ENCODE results near the gene PANX3.

PANX3 gene

GRCh38 chr11:124646148-124646547 lies 34.9 kb downstream of the PANX3 start:
- H3K4me2 ChIP-seq = no peak overlapping the region
- TF ChIP-seq CTCF (conservative IDR thresholded peaks at IDR 0.05; ENCODE audit: low read depth, low read length) = no peak

GRCh38 chr11:124648610-124649009 lies 37.4 kb downstream of the PANX3 start:
- Histone ChIP-seq H3K27me3 (ENCODE audit: insufficient read depth, low read depth) (no peaks in the 10 kb centered on the region), H3K4me2 (no peak overlapping the region), H2AFZ (ENCODE audit: low read depth) (no peak overlapping the region), H3K27ac (no peak overlapping the region), H3K4me3 (IDR thresholded peaks at IDR 0.05; ENCODE audit: insufficient read depth, low read depth, low read length) (no peak overlapping the region), H3K4me1 (ENCODE audit: low read depth, poor library complexity, severe bottlenecking) (peaks cover 4% of the 10 kb centered on the region), H3K79me2 (ENCODE audit: insufficient read depth, low read depth) (no peaks in the 10 kb centered on the region), H4K20me1 (ENCODE audit: insufficient read depth) (no peaks in the 10 kb centered on the region), H3K36me3 (ENCODE audit: insufficient read depth) (no peaks in the 10 kb centered on the region), H3K9ac (no peak overlapping the region)
- no peak for TF ChIP-seq CTCF (conservative IDR thresholded peaks at IDR 0.05; ENCODE audit: low read depth, low read length)

More at GRCh38 chr11:124646148-124646547, 34.9 kb downstream of the PANX3 start:
- peaks cover 4% of the 10 kb centered on the region for H3K4me1 ChIP-seq (ENCODE audit: low read depth, poor library complexity, severe bottlenecking)
- H3K36me3 ChIP-seq (ENCODE audit: insufficient read depth) = no peaks in the 10 kb centered on the region
- no peak overlapping the region for H3K4me3 ChIP-seq (IDR thresholded peaks at IDR 0.05; ENCODE audit: insufficient read depth, low read depth, low read length)
- no peaks in the 10 kb centered on the region for H3K27me3 ChIP-seq (ENCODE audit: insufficient read depth, low read depth)
- H3K79me2 ChIP-seq (ENCODE audit: insufficient read depth, low read depth) = no peaks in the 10 kb centered on the region
- no peaks in the 10 kb centered on the region for H4K20me1 ChIP-seq (ENCODE audit: insufficient read depth)
- no peak overlapping the region for H3K27ac ChIP-seq
- H3K9ac ChIP-seq = no peak overlapping the region
- H2AFZ ChIP-seq (ENCODE audit: low read depth) = no peak overlapping the region

GRCh38 chr11:124656774-124657630 lies 45.8 kb downstream of the PANX3 start:
- Histone ChIP-seq H4K20me1 (ENCODE audit: insufficient read depth) (no peaks in the 10 kb centered on the region), H2AFZ (ENCODE audit: low read depth) (no peak overlapping the region), H3K4me2 (no peak overlapping the region), H3K27me3 (ENCODE audit: insufficient read depth, low read depth) (no peaks in the 10 kb centered on the region), H3K79me2 (ENCODE audit: insufficient read depth, low read depth) (no peaks in the 10 kb centered on the region), H3K9ac (no peak overlapping the region), H3K27ac (no peak overlapping the region), H3K4me1 (ENCODE audit: low read depth, poor library complexity, severe bottlenecking) (no peaks in the 10 kb centered on the region), H3K4me3 (IDR thresholded peaks at IDR 0.05; ENCODE audit: insufficient read depth, low read depth, low read length) (no peak overlapping the region), H3K36me3 (ENCODE audit: insufficient read depth) (no peaks in the 10 kb centered on the region)
- TF ChIP-seq CTCF (conservative IDR thresholded peaks at IDR 0.05; ENCODE audit: low read depth, low read length) = no peak

- no peak overlapping the region for H2AFZ ChIP-seq (ENCODE audit: low read depth)
- H3K27ac ChIP-seq = no peak overlapping the region
- H3K4me2 ChIP-seq = no peak overlapping the region
- no peaks in the 10 kb centered on the region for H4K20me1 ChIP-seq (ENCODE audit: insufficient read depth)
- no peak overlapping the region for H3K4me3 ChIP-seq (IDR thresholded peaks at IDR 0.05; ENCODE audit: insufficient read depth, low read depth, low read length)
- H3K27me3 ChIP-seq (ENCODE audit: insufficient read depth, low read depth) = no peaks in the 10 kb centered on the region
- H3K36me3 ChIP-seq (ENCODE audit: insufficient read depth) = no peaks in the 10 kb centered on the region
- TF ChIP-seq CTCF (conservative IDR thresholded peaks at IDR 0.05; ENCODE audit: low read depth, low read length) = no peak
- no peaks in the 10 kb centered on the region for H3K79me2 ChIP-seq (ENCODE audit: insufficient read depth, low read depth)
- H3K4me1 ChIP-seq (ENCODE audit: low read depth, poor library complexity, severe bottlenecking) = no peaks in the 10 kb centered on the region
- no peak overlapping the region for H3K9ac ChIP-seq
Observed at GRCh38 chr11:124657904-124658303, 46.7 kb downstream of the PANX3 start.
